Endothelial cell of umbilical vein (primary cell): ENCODE data around the gene PLEKHH1. TPM values are rescaled to one million over a fixed set of nuclear protein-coding genes. Genes with fewer than 3 reads are reported as not detected.

Source experiments
- BruUV-seq: library from RNA; stranded (reverse); fragments of 400-500 nt; replicated peaks from 2 replicates; lab custom pipeline; 2021; lab: Mats Ljungman, UMichigan
- CTCF ChIA-PET: fragments of 300-600, 350-600 bp; sonication (Branson Sonifier 250); formaldehyde crosslinking; loops from one replicate; lab custom pipeline; 2021; ENCODE audit warnings: antibody characterized with exemption, inconsistent platforms; lab: Charles Lee
- POLR2A ChIA-PET: fragments of 300-600, 350-600 bp; sonication (Branson Sonifier 250); formaldehyde crosslinking; loops from one replicate; lab custom pipeline; 2021; ENCODE audit warnings: antibody characterized with exemption, inconsistent platforms; lab: Charles Lee
- DNase-seq: peaks from one replicate; pipeline ENCODE4 v3.0.0-alpha.2; 2011; ENCODE audit warnings: low read depth, low spot score
- FAIRE-seq: peaks from 2 replicates; lab custom pipeline; 2011; peaks lifted over from hg19 to GRCh38; lab: Jason Lieb, UNC
- H2AFZ ChIP-seq: 2 replicates; pipeline ENCODE4 v1.6.0; 2012; ENCODE audit warnings: low read depth, low read length, control low read depth, inconsistent platforms
- H3K27ac ChIP-seq: 2 replicates; pipeline ENCODE4 v1.5.1; 2011; ENCODE audit warnings: low read depth, mild to moderate bottlenecking, control low read depth, low read length, moderate library complexity; ENCODE audit not compliant: insufficient read depth
- H3K27me3 ChIP-seq, 2 experiments: 2 replicates each; pipeline versions ENCODE4 v1.6.0 to v1.6.1; 2011; ENCODE audit warnings: low read length in 2 of 2, mixed read lengths in 1 of 2; ENCODE audit not compliant: control insufficient read depth in 2 of 2, insufficient read depth in 2 of 2
- H3K36me3 ChIP-seq, 2 experiments: 2 replicates in 1 of 2; 3 replicates in 1 of 2; pipeline ENCODE4 v1.5.1; 2011; ENCODE audit warnings: low read length in 2 of 2, mild to moderate bottlenecking in 1 of 2, moderate library complexity in 1 of 2; ENCODE audit not compliant: control insufficient read depth in 2 of 2, insufficient read depth in 2 of 2; ENCODE audit errors: extremely low read depth in 1 of 2
- H3K4me1 ChIP-seq: 3 replicates; pipeline ENCODE4 v1.5.1; 2011; ENCODE audit warnings: mild to moderate bottlenecking, low read length; ENCODE audit not compliant: control insufficient read depth, insufficient read depth; ENCODE audit errors: extremely low read depth
- H3K4me2 ChIP-seq: 2 replicates; pipeline ENCODE4 v1.6.1; 2011; ENCODE audit warnings: low read length, control low read depth, mixed read lengths; ENCODE audit not compliant: insufficient read depth
- H3K4me3 ChIP-seq, 3 experiments: fragments of 200-600 bp in 1 of 3; sonication (generic), shearing (Covaris generic) in 1 of 3; replicated peaks in 1 of 3; 2 replicates each; pipeline ENCODE4 v1.5.1; 2011 to 2016; ENCODE audit warnings: control low read depth in 3 of 3, low read length in 3 of 3, mild to moderate bottlenecking in 2 of 3, inconsistent platforms in 1 of 3, low read depth in 1 of 3, moderate library complexity in 1 of 3; ENCODE audit not compliant: insufficient read depth in 1 of 3
- H3K79me2 ChIP-seq: 2 replicates; pipeline ENCODE4 v1.6.0; 2012; ENCODE audit warnings: low read length, inconsistent platforms; ENCODE audit not compliant: control insufficient read depth, insufficient read depth
- H3K9ac ChIP-seq: replicated peaks from 2 replicates; pipeline ENCODE3; 2011; ENCODE audit warnings: low read length, control low read depth; ENCODE audit not compliant: insufficient read depth; ENCODE audit errors: extremely low read depth
- H3K9me1 ChIP-seq: replicated peaks from 3 replicates; pipeline ENCODE4 v1.6.0; 2011; ENCODE audit warnings: mild to moderate bottlenecking, low read length; ENCODE audit not compliant: control insufficient read depth, insufficient read depth; ENCODE audit errors: extremely low read depth
- H3K9me3 ChIP-seq: replicated peaks from 2 replicates; pipeline ENCODE4 v1.5.1; 2012; ENCODE audit warnings: low read length, inconsistent platforms; ENCODE audit not compliant: control insufficient read depth, insufficient read depth
- H4K20me1 ChIP-seq: replicated peaks from 2 replicates; pipeline ENCODE3; 2011; ENCODE audit warnings: mild to moderate bottlenecking, low read length; ENCODE audit not compliant: control insufficient read depth, insufficient read depth; ENCODE audit errors: extremely low read depth
- CTCF ChIP-seq, 2 donors: IDR thresholded peaks; 1 replicate in 1 of 2; 2 replicates in 1 of 2; pipeline ENCODE4 v1.5.1; 2011; ENCODE audit warnings: low read length in 2 of 2, mild to moderate bottlenecking in 2 of 2, moderate library complexity in 2 of 2, control low read depth in 1 of 2, inconsistent platforms in 1 of 2, low read depth in 1 of 2; ENCODE audit not compliant: insufficient read depth in 1 of 2; ENCODE audit errors: extremely low read depth in 1 of 2
- EZH2 ChIP-seq: IDR thresholded peaks from 2 replicates; pipeline ENCODE4 v1.6.1; 2012; ENCODE audit warnings: borderline replicate concordance, low read depth, mild to moderate bottlenecking, moderate library complexity, low read length, inconsistent platforms; ENCODE audit not compliant: severe bottlenecking
- MAX ChIP-seq: IDR thresholded peaks from 2 replicates; pipeline ENCODE4 v1.6.1; 2011; ENCODE audit not compliant: insufficient read depth, insufficient read length
- POLR2AphosphoS5 ChIP-seq: IDR thresholded peaks from 2 replicates; pipeline ENCODE4 v1.6.1; 2012; ENCODE audit warnings: low read depth, mild to moderate bottlenecking, control low read depth, low read length, moderate library complexity; ENCODE audit not compliant: insufficient read depth
- dilution Hi-C: fragments of 300-500 bp; cut with MboI; formaldehyde crosslinking; loops from one replicate; pipeline ENCODE4 v1.15.0; 2019; ENCODE audit warnings: low sequenced_read_pairs; ENCODE audit not compliant: extremely low pct_ligation_motif_present
- intact Hi-C: fragments of 100-400 bp; cut with micrococcal nuclease; formaldehyde crosslinking; loops from one replicate; pipeline ENCODE4 v1.10.0; 2022
- polyA plus RNA-seq, 4 experiments: library from polyadenylated mRNA; depleted of rRNA in 3 of 4; stranded (reverse) in 3 of 4; unstranded in 1 of 4; fragments of >200 nt; gene quantifications; 2 replicates each; pipeline versions ENCODE4 v1.2.1 to v1.2.3, GENCODE V29; 2011 to 2012; ENCODE audit warnings: missing spikeins in 1 of 4
- total RNA-seq: library from RNA; stranded (reverse); gene quantifications from 2 replicates; pipeline ENCODE4 v1.2.3, GENCODE V29; 2021

The PLEKHH1 gene
- total and polyA plus RNA-seq, 2 donors (not counting 3 experiments of a cell fraction or from before 2014, with no cell fraction given), result 0.17 to 0.71 TPM

- H3K4me3 ChIP-seq, result no peak overlapping the region
- intact Hi-C loops, result loop anchor here (10.0 kb wide), 1 partner anchor 92 kb away; no protein-coding TSS in a partner anchor
Measured at GRCh38 chr14:67516676-67517075, 16.4 kb upstream of the PLEKHH1 start.

GRCh38 chr14:67517083-67517482 lies 16.0 kb upstream of the PLEKHH1 start:
- peaks cover 41 to 58% of the 10 kb centered on the region in 2 experiments for H3K27me3 ChIP-seq
- peaks cover 3% of the 10 kb centered on the region for H3K4me1 ChIP-seq
- H3K9me3 ChIP-seq, result no peaks in the 10 kb centered on the region
- H3K9ac ChIP-seq, result no peak overlapping the region
- intact Hi-C loops, result loop anchor here (10.0 kb wide), 1 partner anchor 92 kb away; no protein-coding TSS in a partner anchor
- BruUV-seq, result no TSS peak
- no peak overlapping the region for H3K27ac ChIP-seq
- CTCF ChIA-PET, result interaction anchor here (0.9 to 2.5 kb wide), 10 partner anchors 10 to 187 kb away, joined by 3 to 30 read pairs (median 6); partner anchors contain the start of gene PLEKHH1
- no peaks in the 10 kb centered on the region for H3K36me3 ChIP-seq
- H2AFZ ChIP-seq, result no peak overlapping the region
- POLR2A ChIA-PET, result no interaction called here
- H3K4me2 ChIP-seq, result no peak overlapping the region
- no peaks in the 10 kb centered on the region for H4K20me1 ChIP-seq
- DNase-seq (no peak), FAIRE-seq (peak; percentile 33)
- TF ChIP-seq CTCF (IDR thresholded peaks at IDR 0.05; ENCODE audit: extremely low read depth in 1 of 2, insufficient read depth in 1 of 2, low read depth in 1 of 2, low read length in 2 of 2) (peak in 1 of 2 donors; percentile 9), MAX (no peak)
- H3K4me3 ChIP-seq, result no peak overlapping the region
- H3K9me1 ChIP-seq, result no peaks in the 10 kb centered on the region
- dilution Hi-C loops, result no loop called here
- H3K79me2 ChIP-seq, result no peaks in the 10 kb centered on the region

More at GRCh38 chr14:67516676-67517075, 16.4 kb upstream of the PLEKHH1 start:
- TF ChIP-seq POLR2AphosphoS5 (no peak), EZH2 (peak; percentile 48)
- H3K79me2 ChIP-seq, result no peaks in the 10 kb centered on the region
- DNase-seq, result no peak
- CTCF ChIA-PET, result interaction anchor here (0.9 to 2.5 kb wide), 9 partner anchors 10 to 188 kb away, joined by 3 to 30 read pairs (median 6); partner anchors contain the start of gene PLEKHH1
- H3K4me1 ChIP-seq, result peaks cover 3% of the 10 kb centered on the region
- no peaks in the 10 kb centered on the region for H3K36me3 ChIP-seq
- H3K4me2 ChIP-seq, result no peak overlapping the region
- no peak for FAIRE-seq
- no peaks in the 10 kb centered on the region for H3K9me1 ChIP-seq
- no peak overlapping the region for H3K9ac ChIP-seq
- no peaks in the 10 kb centered on the region for H3K9me3 ChIP-seq
- H3K27ac ChIP-seq, result no peak overlapping the region
- dilution Hi-C loops, result no loop called here
- H4K20me1 ChIP-seq, result no peaks in the 10 kb centered on the region
- BruUV-seq, result no TSS peak
- H2AFZ ChIP-seq, result no peak overlapping the region
- POLR2A ChIA-PET, result no interaction called here
- H3K27me3 ChIP-seq, result peaks cover 43 to 60% of the 10 kb centered on the region in 2 experiments
